Adrenal gland (tissue), 5 donors: ENCODE measurements around the gene PRSS8.

Source experiments
- CTCF ChIP-seq, 6 experiments: fragments of 450-650 bp in 4 of 6; fragments of 200-600 bp in 2 of 6; sonication (generic) in 1 of 6; IDR thresholded peaks; 1 replicate in 5 of 6; 2 replicates in 1 of 6; pipeline versions ENCODE4 v1.5.1 to v1.8.0; 2016 to 2021; ENCODE audit warnings: antibody characterized with exemption in 6 of 6, mild to moderate bottlenecking in 2 of 6, moderate library complexity in 1 of 6
- POLR2A ChIP-seq, 2 donors: fragments of 450-650 bp; IDR thresholded peaks; one replicate each; pipeline ENCODE4 v1.6.1; 2017; ENCODE audit warnings: antibody characterized with exemption in 2 of 2, mild to moderate bottlenecking in 2 of 2, moderate library complexity in 1 of 2
- donor health status: DM: no; HTN: no; CAD: no.

GRCh38 chr16:31088459-31089183 is 46.9 kb downstream of the PRSS8 start, which contains the start of gene PRSS53:
- TF ChIP-seq CTCF (IDR thresholded peaks at IDR 0.05) (no peak), POLR2A (IDR thresholded peaks at IDR 0.05) (no peak)
